WTC11 (cell line): ENCODE measurements around the gene PRKAG2.

ENCODE experiments used
- CREB1 ChIP-seq: sonication (generic); formaldehyde crosslinking; IDR thresholded peaks from 2 replicates; pipeline ENCODE4 v1.8.0; 2023; ENCODE audit warnings: mild to moderate bottlenecking, missing genetic modification reagents
- CTCF ChIP-seq: fragments of 200-600 bp; IDR thresholded peaks from 2 replicates; pipeline ENCODE4 v1.8.0; 2022; ENCODE audit warnings: antibody characterized with exemption
- E2F1 ChIP-seq: sonication (generic); formaldehyde crosslinking; IDR thresholded peaks from 2 replicates; pipeline ENCODE4 v1.8.0; 2022; ENCODE audit warnings: mild to moderate bottlenecking, missing genetic modification reagents
- IRF1 ChIP-seq: sonication (generic); formaldehyde crosslinking; IDR thresholded peaks from 2 replicates; pipeline ENCODE4 v1.8.0; 2023; ENCODE audit warnings: missing genetic modification reagents
- NR3C1 ChIP-seq: sonication (generic); formaldehyde crosslinking; conservative IDR thresholded peaks from 2 replicates; pipeline ENCODE4 v1.8.1; 2023; ENCODE audit warnings: low read depth, mild to moderate bottlenecking, missing genetic modification reagents

GRCh38 chr7:151575410-151575809 is 301.5 kb downstream of the PRKAG2 start:
- TF ChIP-seq NR3C1 (CRISPR knock-in tag) (no peak), CTCF (no peak), IRF1 (CRISPR knock-in tag) (no peak), E2F1 (CRISPR knock-in tag) (no peak), CREB1 (CRISPR knock-in tag) (no peak)
